K562 (cell line): Measurements from ENCODE around the gene TEX53. TPM values are rescaled to one million over a fixed set of nuclear protein-coding genes. Genes with fewer than 3 reads are reported as not detected.

Experiments
- ATAC-seq: fragments of 200-7000 bp; cut with Tn5 transposase; 3 replicates; pipeline ENCODE4 v1.9.1; 2020; ENCODE audit warnings: moderate library complexity
- BruUV-seq: library from RNA; stranded (reverse); fragments of 400-500 nt; replicated peaks from 2 replicates; lab custom pipeline; 2021; lab: Mats Ljungman, UMichigan
- CTCF ChIA-PET: fragments of 300-600 bp; formaldehyde crosslinking; extraction: SDS; loops from one replicate; lab custom pipeline; 2021; ENCODE audit warnings: low intra/inter-chr PET ratio; lab: Yijun Ruan, JAX
- POLR2A ChIA-PET: fragments of 300-600, 350-650 bp; sonication (Branson Sonifier 250); formaldehyde crosslinking; extraction: SDS; loops from one replicate; lab custom pipeline; 2021; ENCODE audit warnings: antibody characterized with exemption, inconsistent platforms; lab: Yijun Ruan, JAX
- DNase-seq, 4 experiments: peaks; one replicate each; pipeline versions ENCODE4 v3.0.0 to v3.0.0-alpha.2; 2011 to 2018; ENCODE audit warnings: low spot score in 3 of 4, mixed read lengths in 3 of 4; ENCODE audit errors: extremely low read depth in 1 of 4
- FAIRE-seq: peaks from 2 replicates; lab custom pipeline; 2011; peaks lifted over from hg19 to GRCh38; lab: Jason Lieb, UNC
- H2AFZ ChIP-seq: 2 replicates; pipeline ENCODE4 v1.6.0; 2011; ENCODE audit warnings: low read depth, low read length, control low read depth, inconsistent platforms
- H3K27ac ChIP-seq: fragments of 200-600 bp; 3 replicates; pipeline ENCODE4 v1.8.0; 2011; ENCODE audit warnings: low read depth, mild to moderate bottlenecking, control low read depth, inconsistent platforms, low read length, moderate library complexity, mixed read lengths; ENCODE audit errors: extremely low read depth
- H3K27me3 ChIP-seq, 2 experiments: fragments of 300-600 bp in 1 of 2; 2 replicates in 1 of 2; 3 replicates in 1 of 2; pipeline versions ENCODE4 v1.6.0 to v1.8.0; 2011; ENCODE audit warnings: inconsistent platforms in 2 of 2, low read length in 2 of 2, mild to moderate bottlenecking in 1 of 2, mixed read lengths in 1 of 2, moderate library complexity in 1 of 2; ENCODE audit not compliant: control insufficient read depth in 2 of 2, insufficient read depth in 2 of 2
- H3K36me3 ChIP-seq: fragments of 300-600 bp; 3 replicates; pipeline ENCODE4 v1.8.0; 2011; ENCODE audit warnings: mild to moderate bottlenecking, low read length, inconsistent platforms; ENCODE audit not compliant: control insufficient read depth, insufficient read depth
- H3K4me1 ChIP-seq, 2 experiments: fragments of 200-600 bp in 1 of 2; replicated peaks in 1 of 2; 2 replicates in 1 of 2; 3 replicates in 1 of 2; pipeline versions ENCODE4 v1.5.1 to v1.8.0; 2011; ENCODE audit warnings: inconsistent platforms in 2 of 2, low read length in 2 of 2, mild to moderate bottlenecking in 1 of 2, mixed read lengths in 1 of 2, moderate library complexity in 1 of 2; ENCODE audit not compliant: control insufficient read depth in 2 of 2, insufficient read depth in 2 of 2
- H3K4me2 ChIP-seq: 2 replicates; pipeline ENCODE4 v1.6.1; 2011; ENCODE audit warnings: low read length, control low read depth, inconsistent platforms, mixed read lengths; ENCODE audit not compliant: insufficient read depth
- H3K4me3 ChIP-seq: fragments of 200-600 bp; sonication (generic), shearing (Covaris generic); 2 replicates; pipeline ENCODE4 v1.5.1; 2016; ENCODE audit warnings: control low read depth, inconsistent platforms
- H3K79me2 ChIP-seq: fragments of 200-600 bp; 3 replicates; pipeline ENCODE4 v1.8.0; 2011; ENCODE audit warnings: low read length, inconsistent platforms; ENCODE audit not compliant: control insufficient read depth, insufficient read depth
- H3K9ac ChIP-seq, 2 experiments: 2 replicates each; pipeline versions ENCODE4 v1.6.0 to v1.6.1; 2011; ENCODE audit warnings: low read depth in 2 of 2, low read length in 2 of 2, control low read depth in 1 of 2, inconsistent platforms in 1 of 2, mild to moderate bottlenecking in 1 of 2, mixed read lengths in 1 of 2; ENCODE audit not compliant: insufficient read depth in 1 of 2
- H3K9me1 ChIP-seq: one replicate; pipeline ENCODE4 v1.6.0; 2011; ENCODE audit warnings: inconsistent platforms, mild to moderate bottlenecking, low read length, moderate library complexity; ENCODE audit not compliant: control insufficient read depth, insufficient read depth
- H3K9me3 ChIP-seq: replicated peaks from 2 replicates; pipeline ENCODE4 v1.5.1; 2011; ENCODE audit warnings: low read depth, low read length, inconsistent platforms; ENCODE audit not compliant: control insufficient read depth, insufficient read depth
- H4K20me1 ChIP-seq: replicated peaks from 2 replicates; pipeline ENCODE4 v1.6.1; 2011; ENCODE audit warnings: low read length, inconsistent platforms, mixed read lengths; ENCODE audit not compliant: control insufficient read depth, insufficient read depth
- ZBTB9 ChIP-seq: fragments of 450-650 bp; formaldehyde crosslinking; IDR thresholded peaks from 2 replicates; pipeline ENCODE4 v1.4.0; 2020; ENCODE audit warnings: mild to moderate bottlenecking, moderate library complexity
- in situ Hi-C: fragments of 300-500 bp; cut with MboI; formaldehyde crosslinking; loops from 4 replicates; pipeline ENCODE4 v1.15.0; 2018; ENCODE audit warnings: inconsistent platforms, mixed read lengths
- intact Hi-C: fragments of 100-400 bp; cut with micrococcal nuclease; formaldehyde crosslinking; loops from 2 replicates; pipeline ENCODE4 v1.14.2; 2022
- polyA plus RNA-seq, 8 experiments: library from polyadenylated mRNA; depleted of rRNA in 4 of 8; stranded (reverse) in 5 of 8; unstranded in 3 of 8; fragments of >200 nt; fragmentation: Nextera tagmentation in 2 of 8; fragmentation: Illumina TruSeq in 1 of 8; extraction: Ambion mirVana in 2 of 8; extraction: Trizol in 1 of 8; gene quantifications; 2 replicates each; pipeline versions ENCODE4 v1.2.1 to v1.2.3, GENCODE V29; 2011 to 2014; ENCODE audit warnings: inconsistent platforms in 1 of 8, missing spikeins in 1 of 8
- small RNA-seq: library from RNA; depleted of rRNA; stranded (forward); fragments of <200 nt; gene quantifications from one replicate; pipeline ENCODE3, GENCODE V24; 2014
- total RNA-seq, 7 experiments: library from RNA; depleted of rRNA in 6 of 7; stranded (reverse); fragments of >200 nt in 6 of 7; fragmentation: Illumina TruSeq in 2 of 7; extraction: Trizol in 2 of 7; gene quantifications; 2 replicates each; pipeline versions ENCODE4 v1.2.1 to v1.2.3, GENCODE V29; 2011 to 2021; ENCODE audit warnings: low replicate concordance in 1 of 7

The TEX53 gene
- total and polyA plus RNA-seq, 9 of the 15 experiments (the other 6 are each of a cell fraction or from before 2014, with no cell fraction given): not detected

GRCh38 chr9:114606597-114607207 lies 50.9 kb downstream of the TEX53 start:
- no peaks in the 10 kb centered on the region for H3K27me3 ChIP-seq
- H3K4me1 ChIP-seq: peaks cover 6 to 9% of the 10 kb centered on the region in 2 experiments; a peak in 4 of 5 replicates
- no peak overlapping the region for H3K4me2 ChIP-seq
- no peak for FAIRE-seq
- no peaks in the 10 kb centered on the region for H3K9me1 ChIP-seq
- no peak overlapping the region for H3K4me3 ChIP-seq
- BruUV-seq: no TSS peak
- H3K79me2 ChIP-seq: peaks cover 13% of the 10 kb centered on the region
- POLR2A ChIA-PET: interaction anchor here (1.5 to 1.8 kb wide), 2 partner anchors 11 to 15 kb away, joined by 6 to 7 read pairs; no protein-coding TSS in a partner anchor
- CTCF ChIA-PET: no interaction called here
- H3K9ac ChIP-seq: no peak overlapping the region
- DNase-seq: no peak
- H3K27ac ChIP-seq: no peak overlapping the region
- H3K9me3 ChIP-seq: no peaks in the 10 kb centered on the region; the same call in 1 of the 2 replicates
- no peaks in the 10 kb centered on the region for H3K36me3 ChIP-seq
- no peak for ATAC-seq
- in situ Hi-C loops (no loop called here), intact Hi-C loops (no loop called here)
- H4K20me1 ChIP-seq: no peaks in the 10 kb centered on the region
- no peak overlapping the region for H2AFZ ChIP-seq
- no peak for TF ChIP-seq ZBTB9 (CRISPR knock-in tag)
- TF ChIP-seq, all 486 proteins: peak for 0

Small RNA genes lying within 50 kb of the gene (small RNA-seq; reads per million reads assigned to genes)
- not detected for gene RF00019

Other genes with a start within 250 kb of the TEX53 start
- 9.0 and 10.1 TPM in 2 replicates for gene WHRN, start 152.3 kb downstream of the TEX53 start, total RNA-seq (2014; rRNA removed)
- gene WHRN, start 152.3 kb downstream of the TEX53 start, total RNA-seq (2014; rRNA removed; fragmentation: Illumina TruSeq; extraction: Trizol): 1.1 and 2.0 TPM in 2 replicates
- 3.0 and 3.5 TPM in 2 replicates for gene WHRN, start 152.3 kb downstream of the TEX53 start, total RNA-seq (2015; rRNA removed; fragmentation: Illumina TruSeq; extraction: Trizol)
- 14.1 and 17.1 TPM in 2 replicates for gene WHRN, start 152.3 kb downstream of the TEX53 start, total RNA-seq (2021)
- gene WHRN, start 152.3 kb downstream of the TEX53 start, polyA plus RNA-seq (2011; rRNA removed): 3.0 and 5.3 TPM in 2 replicates
- gene WHRN, start 152.3 kb downstream of the TEX53 start, polyA plus RNA-seq (2014; fragmentation: Illumina TruSeq; extraction: Trizol): 5.1 and 6.2 TPM in 2 replicates
- under 1 TPM; 0.31 TPM for gene WHRN, start 152.3 kb downstream of the TEX53 start, polyA plus RNA-seq (2014; fragmentation: Nextera tagmentation; extraction: Ambion mirVana)
- gene WHRN, start 152.3 kb downstream of the TEX53 start, polyA plus RNA-seq (2014; rRNA removed): 10.4 and 10.5 TPM in 2 replicates
- 153 and 194 TPM in 2 replicates for gene ATP6V1G1, start 70.0 kb downstream of the TEX53 start, total RNA-seq (2014; rRNA removed)
- gene ATP6V1G1, start 70.0 kb downstream of the TEX53 start, total RNA-seq (2014; rRNA removed; fragmentation: Illumina TruSeq; extraction: Trizol): 136 and 150 TPM in 2 replicates
- 151 and 163 TPM in 2 replicates for gene ATP6V1G1, start 70.0 kb downstream of the TEX53 start, total RNA-seq (2015; rRNA removed; fragmentation: Illumina TruSeq; extraction: Trizol)
- gene ATP6V1G1, start 70.0 kb downstream of the TEX53 start, total RNA-seq (2021): 88.4 and 89.9 TPM in 2 replicates
- 132 and 162 TPM in 2 replicates for gene ATP6V1G1, start 70.0 kb downstream of the TEX53 start, polyA plus RNA-seq (2011; rRNA removed)
- 168 and 193 TPM in 2 replicates for gene ATP6V1G1, start 70.0 kb downstream of the TEX53 start, polyA plus RNA-seq (2014; fragmentation: Illumina TruSeq; extraction: Trizol)
- gene ATP6V1G1, start 70.0 kb downstream of the TEX53 start, polyA plus RNA-seq (2014; fragmentation: Nextera tagmentation; extraction: Ambion mirVana): 100 to 1,000 TPM; 396 to 492 TPM
- gene ATP6V1G1, start 70.0 kb downstream of the TEX53 start, polyA plus RNA-seq (2014; rRNA removed): 178 and 199 TPM in 2 replicates
- gene TMEM268, start 46.5 kb downstream of the TEX53 start, total RNA-seq (2014; rRNA removed): 9.1 and 11.5 TPM in 2 replicates
- gene TMEM268, start 46.5 kb downstream of the TEX53 start, total RNA-seq (2014; rRNA removed; fragmentation: Illumina TruSeq; extraction: Trizol): 10.0 and 10.8 TPM in 2 replicates
- 7.1 and 8.6 TPM in 2 replicates for gene TMEM268, start 46.5 kb downstream of the TEX53 start, total RNA-seq (2015; rRNA removed; fragmentation: Illumina TruSeq; extraction: Trizol)
- gene TMEM268, start 46.5 kb downstream of the TEX53 start, total RNA-seq (2021): 14.8 and 17.3 TPM in 2 replicates
- gene TMEM268, start 46.5 kb downstream of the TEX53 start, polyA plus RNA-seq (2011; rRNA removed): 19.3 and 19.4 TPM in 2 replicates
- 19.4 and 19.6 TPM in 2 replicates for gene TMEM268, start 46.5 kb downstream of the TEX53 start, polyA plus RNA-seq (2014; fragmentation: Illumina TruSeq; extraction: Trizol)
- gene TMEM268, start 46.5 kb downstream of the TEX53 start, polyA plus RNA-seq (2014; fragmentation: Nextera tagmentation; extraction: Ambion mirVana): 1 to 10 TPM; 2.6 to 2.7 TPM
- 8.4 and 10.5 TPM in 2 replicates for gene TMEM268, start 46.5 kb downstream of the TEX53 start, polyA plus RNA-seq (2014; rRNA removed)
- gene TEX48, start 24.4 kb upstream of the TEX53 start, total RNA-seq (2014; rRNA removed): not detected in 2 replicates
- not detected in 2 replicates for gene TEX48, start 24.4 kb upstream of the TEX53 start, total RNA-seq (2014; rRNA removed; fragmentation: Illumina TruSeq; extraction: Trizol)
- not detected in 2 replicates for gene TEX48, start 24.4 kb upstream of the TEX53 start, total RNA-seq (2015; rRNA removed; fragmentation: Illumina TruSeq; extraction: Trizol)
- not detected in 2 replicates for gene TEX48, start 24.4 kb upstream of the TEX53 start, total RNA-seq (2021)
- gene TEX48, start 24.4 kb upstream of the TEX53 start, polyA plus RNA-seq (2011; rRNA removed): not detected in 2 replicates
- not detected in 2 replicates for gene TEX48, start 24.4 kb upstream of the TEX53 start, polyA plus RNA-seq (2014; fragmentation: Illumina TruSeq; extraction: Trizol)
- not detected for gene TEX48, start 24.4 kb upstream of the TEX53 start, polyA plus RNA-seq (2014; fragmentation: Nextera tagmentation; extraction: Ambion mirVana)
- gene TEX48, start 24.4 kb upstream of the TEX53 start, polyA plus RNA-seq (2014; rRNA removed): not detected in 2 replicates
- gene TNFSF15, start 148.2 kb upstream of the TEX53 start, total RNA-seq (2014; rRNA removed): not detected in 2 replicates
- not detected in 2 replicates for gene TNFSF15, start 148.2 kb upstream of the TEX53 start, total RNA-seq (2014; rRNA removed; fragmentation: Illumina TruSeq; extraction: Trizol)
- gene TNFSF15, start 148.2 kb upstream of the TEX53 start, total RNA-seq (2015; rRNA removed; fragmentation: Illumina TruSeq; extraction: Trizol): not detected in 2 replicates
- gene TNFSF15, start 148.2 kb upstream of the TEX53 start, total RNA-seq (2021): not detected in 2 replicates
- gene TNFSF15, start 148.2 kb upstream of the TEX53 start, polyA plus RNA-seq (2011; rRNA removed): not detected in 2 replicates
- not detected in 2 replicates for gene TNFSF15, start 148.2 kb upstream of the TEX53 start, polyA plus RNA-seq (2014; fragmentation: Illumina TruSeq; extraction: Trizol)
- gene TNFSF15, start 148.2 kb upstream of the TEX53 start, polyA plus RNA-seq (2014; fragmentation: Nextera tagmentation; extraction: Ambion mirVana): not detected
- not detected in 2 replicates for gene TNFSF15, start 148.2 kb upstream of the TEX53 start, polyA plus RNA-seq (2014; rRNA removed)